ENCODE results near the gene MRPL42. TPM values are rescaled to one million over a fixed set of nuclear protein-coding genes. Genes with fewer than 3 reads are reported as not detected.
"Not testable (repeated sequence)": the region's sequence is repeated elsewhere in the genome, so short reads cannot be mapped to it uniquely, and the experiment has no call there.

The MRPL42 gene
- total and polyA plus RNA-seq, 5 donors, result 36.1 to 58.7 (median 49.5) TPM

DNA sequence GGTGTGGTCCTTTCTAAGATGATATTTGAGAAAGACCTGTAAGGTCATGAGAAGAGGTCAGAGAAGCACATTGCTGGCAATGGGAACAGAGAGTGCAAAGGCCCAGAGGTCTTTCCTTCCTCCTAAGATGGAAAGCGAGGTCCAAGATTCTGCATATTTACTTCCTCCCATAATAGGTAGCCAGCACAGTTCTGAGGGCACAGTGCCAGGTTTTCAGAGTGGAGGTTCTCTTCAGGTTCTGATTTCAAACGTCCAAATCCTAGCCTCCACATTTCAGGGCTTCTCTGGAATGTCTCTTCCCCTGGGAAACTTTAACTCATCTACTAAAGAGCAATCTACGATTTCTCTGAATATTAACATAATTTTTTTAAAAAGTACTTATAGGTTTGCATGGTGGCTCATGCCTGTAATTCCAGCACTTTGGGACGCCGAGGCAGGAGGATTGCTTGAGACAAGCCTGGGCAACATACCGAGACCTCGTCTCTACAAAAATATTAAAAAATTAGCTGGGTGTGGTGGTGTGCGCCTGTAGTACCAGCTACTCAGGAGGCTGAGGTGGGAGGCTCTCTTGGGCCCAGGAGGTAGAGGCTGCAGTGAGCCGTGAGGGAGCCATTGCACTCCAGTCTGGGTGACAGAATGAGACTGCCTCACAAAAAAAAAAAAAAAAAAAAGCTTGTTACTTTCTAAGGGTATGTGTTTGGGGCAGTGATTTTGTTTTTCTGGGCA lies 526 bp upstream of the MRPL42 start:
- Histone ChIP-seq H3K9me3 (ENCODE audit: control insufficient read depth, low read length) (no peaks in the 10 kb centered on the region), H3K4me3 (ENCODE audit: low read length) (no peak overlapping the region), H3K4me1 (ENCODE audit: control insufficient read depth, insufficient read depth, low read length) (no peaks in the 10 kb centered on the region), H3K27ac (ENCODE audit: low read length) (no peak overlapping the region), H3K27me3 (ENCODE audit: control insufficient read depth, insufficient read depth) (no peaks in the 10 kb centered on the region)
- intact Hi-C loops (cut with DNase I), result no loop called here
- WGBS, result 92% methylated on average over 9 of the region's 9 CpGs
- peak in 1 of 2 donors; percentile 43 for ATAC-seq
- peak; percentile 18 to 53 (median 51) for DNase-seq

DNA sequence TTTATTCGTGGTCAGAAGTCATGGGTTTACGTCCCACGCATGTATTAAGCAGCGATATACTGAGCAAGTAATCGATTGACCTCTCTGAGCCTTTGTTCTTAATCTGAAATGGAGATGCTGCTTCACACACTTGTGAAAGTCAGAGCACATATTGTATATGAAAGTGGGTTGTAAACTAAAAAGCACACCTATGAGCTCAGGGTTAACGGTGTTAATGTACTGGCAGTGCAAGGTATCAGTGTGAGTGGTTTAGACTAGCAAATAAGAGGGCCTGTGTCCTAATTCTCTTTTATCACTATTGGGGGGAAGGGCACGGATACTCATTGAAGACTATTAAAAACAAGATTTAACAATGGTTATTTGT lies 676 bp downstream of the MRPL42 start:
- WGBS, result 4% methylated on average over 7 of the region's 7 CpGs
- ATAC-seq, result no peak
- H3K9me3 ChIP-seq (ENCODE audit: control insufficient read depth, low read length), result no peaks in the 10 kb centered on the region
- peak overlapping the region; percentile 56 for H3K4me3 ChIP-seq (ENCODE audit: low read length)
- H3K4me1 ChIP-seq (ENCODE audit: control insufficient read depth, insufficient read depth, low read length), result no peaks in the 10 kb centered on the region
- peak overlapping the region; percentile 95 for H3K27ac ChIP-seq (ENCODE audit: low read length)
- H3K27me3 ChIP-seq (ENCODE audit: control insufficient read depth, insufficient read depth), result no peaks in the 10 kb centered on the region
- intact Hi-C loops (cut with DNase I), result no loop called here
- no peak for DNase-seq

- Histone ChIP-seq H3K4me3 (ENCODE audit: low read length) (no peak overlapping the region), H3K9me3 (ENCODE audit: control insufficient read depth, low read length) (no peaks in the 10 kb centered on the region), H3K27me3 (ENCODE audit: control insufficient read depth, insufficient read depth) (no peaks in the 10 kb centered on the region), H3K27ac (ENCODE audit: low read length) (no peak overlapping the region), H3K4me1 (ENCODE audit: control insufficient read depth, insufficient read depth, low read length) (no peaks in the 10 kb centered on the region)
- intact Hi-C loops (cut with DNase I), result no loop called here
- no peak for ATAC-seq
- no peak for DNase-seq
Observed at GRCh38 chr12:93469386-93469785, 2.1 kb downstream of the MRPL42 start.

DNA sequence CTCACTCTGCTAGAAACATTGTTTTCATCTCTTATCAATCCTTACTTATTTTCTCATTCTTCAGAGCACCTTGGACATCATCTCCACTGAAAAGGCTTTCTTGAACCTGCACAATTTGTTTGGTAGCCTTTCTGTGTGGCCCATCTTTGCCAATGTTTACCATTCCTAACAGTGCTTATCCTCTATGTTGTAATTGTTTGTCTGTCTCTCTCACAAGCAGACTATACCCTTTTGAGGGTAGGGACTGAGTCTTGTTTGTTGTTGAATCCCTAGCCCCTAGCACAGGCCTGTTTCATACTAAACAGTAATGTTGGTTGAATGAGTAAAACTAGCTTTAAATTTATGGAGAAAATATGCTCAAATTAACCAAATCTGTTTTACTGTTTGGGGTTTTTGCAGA lies 9.2 kb downstream of the MRPL42 start:
- DNase-seq (no peak), ATAC-seq (no peak)
- H3K9me3 ChIP-seq (ENCODE audit: control insufficient read depth, low read length), result no peaks in the 10 kb centered on the region
- no peak overlapping the region for H3K4me3 ChIP-seq (ENCODE audit: low read length)
- no peaks in the 10 kb centered on the region for H3K4me1 ChIP-seq (ENCODE audit: control insufficient read depth, insufficient read depth, low read length)
- no peak overlapping the region for H3K27ac ChIP-seq (ENCODE audit: low read length)
- intact Hi-C loops (cut with DNase I), result no loop called here
- H3K27me3 ChIP-seq (ENCODE audit: control insufficient read depth, insufficient read depth), result no peaks in the 10 kb centered on the region

- intact Hi-C loops (cut with DNase I), result no loop called here
- no peak for ATAC-seq
- no peak overlapping the region for H3K27ac ChIP-seq (ENCODE audit: low read length)
- no peaks in the 10 kb centered on the region for H3K9me3 ChIP-seq (ENCODE audit: control insufficient read depth, low read length)
- H3K4me1 ChIP-seq (ENCODE audit: control insufficient read depth, insufficient read depth, low read length), result no peaks in the 10 kb centered on the region
- 97% methylated on average over 5 of the region's 5 CpGs for WGBS
- no peaks in the 10 kb centered on the region for H3K27me3 ChIP-seq (ENCODE audit: control insufficient read depth, insufficient read depth)
- no peak for DNase-seq
- H3K4me3 ChIP-seq (ENCODE audit: low read length), result no peak overlapping the region
Observed at GRCh38 chr12:93482721-93483120, 15.4 kb downstream of the MRPL42 start.

DNA sequence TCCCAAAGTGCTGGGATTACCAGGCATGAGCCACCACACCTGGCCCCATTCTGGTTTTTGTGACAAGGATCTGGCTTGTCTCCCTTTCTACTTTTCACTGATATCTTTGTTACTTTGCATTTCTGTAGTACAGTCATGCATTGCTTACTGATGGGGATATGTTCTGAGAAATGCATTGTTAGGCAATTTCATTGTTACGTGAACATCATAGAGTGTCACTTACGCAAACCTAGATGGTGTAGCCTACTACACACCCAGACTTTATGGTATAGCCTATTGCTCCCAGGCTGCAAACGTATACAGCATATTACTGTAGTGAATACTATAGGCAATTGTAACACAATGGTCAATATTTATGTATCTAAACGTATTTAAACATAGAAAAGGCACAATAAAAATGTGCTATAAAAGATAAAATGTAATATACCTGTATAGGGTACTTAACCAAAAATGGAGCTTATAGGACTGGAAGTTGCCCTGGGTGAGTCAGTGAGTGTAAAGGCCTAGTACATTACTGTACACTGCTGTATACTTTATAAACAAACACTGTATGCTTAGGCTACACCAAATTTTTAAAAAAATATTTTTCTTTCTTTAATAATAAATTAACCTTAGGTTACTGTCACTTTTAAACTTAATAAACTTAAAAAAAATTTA lies 16.0 kb downstream of the MRPL42 start:
- intact Hi-C loops (cut with DNase I), result no loop called here
- no peaks in the 10 kb centered on the region for H3K9me3 ChIP-seq (ENCODE audit: control insufficient read depth, low read length)
- no peak for ATAC-seq
- WGBS, result 91% methylated on average over 4 of the region's 4 CpGs
- DNase-seq, result no peak
- H3K27me3 ChIP-seq (ENCODE audit: control insufficient read depth, insufficient read depth), result no peaks in the 10 kb centered on the region
- no peaks in the 10 kb centered on the region for H3K4me1 ChIP-seq (ENCODE audit: control insufficient read depth, insufficient read depth, low read length)
- H3K27ac ChIP-seq (ENCODE audit: low read length), result no peak overlapping the region
- no peak overlapping the region for H3K4me3 ChIP-seq (ENCODE audit: low read length)

DNA sequence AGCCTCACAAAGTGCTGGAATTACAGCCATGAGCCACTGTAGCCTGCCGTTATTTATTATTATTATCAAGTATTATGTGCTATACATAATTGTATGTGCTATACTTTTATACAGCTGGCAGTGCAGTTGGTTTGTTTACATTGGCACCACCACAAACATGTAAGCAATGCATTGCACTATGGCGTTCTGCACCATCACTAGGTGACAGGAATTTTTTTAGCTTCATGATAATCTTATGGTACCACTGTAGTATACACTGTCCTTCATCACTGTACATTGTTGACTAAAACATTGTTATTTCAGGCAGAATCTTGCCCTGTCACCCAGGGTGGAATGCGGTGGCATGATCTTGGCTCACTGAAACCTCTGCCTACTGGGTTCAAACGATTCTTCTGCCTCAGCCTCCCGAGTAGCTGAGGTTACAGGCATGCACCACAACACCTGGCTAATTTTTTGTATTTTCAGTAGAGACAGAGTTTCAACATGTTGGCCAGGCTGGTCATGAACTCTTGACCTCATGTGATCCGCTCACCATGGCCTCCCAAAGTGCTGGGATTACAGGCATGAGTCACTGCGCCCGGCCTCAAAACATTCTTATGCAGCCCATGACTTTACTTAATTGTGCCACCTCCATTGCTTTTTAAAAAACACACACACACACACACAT lies 17.1 kb downstream of the MRPL42 start:
- no peak overlapping the region for H3K4me3 ChIP-seq (ENCODE audit: low read length)
- DNase-seq (no peak), ATAC-seq (no peak)
- H3K27me3 ChIP-seq (ENCODE audit: control insufficient read depth, insufficient read depth), result no peaks in the 10 kb centered on the region
- intact Hi-C loops (cut with DNase I), result no loop called here
- H3K9me3 ChIP-seq (ENCODE audit: control insufficient read depth, low read length), result no peaks in the 10 kb centered on the region
- 87% methylated on average over 8 of the region's 8 CpGs for WGBS
- H3K4me1 ChIP-seq (ENCODE audit: control insufficient read depth, insufficient read depth, low read length), result no peaks in the 10 kb centered on the region
- no peak overlapping the region for H3K27ac ChIP-seq (ENCODE audit: low read length)

DNA sequence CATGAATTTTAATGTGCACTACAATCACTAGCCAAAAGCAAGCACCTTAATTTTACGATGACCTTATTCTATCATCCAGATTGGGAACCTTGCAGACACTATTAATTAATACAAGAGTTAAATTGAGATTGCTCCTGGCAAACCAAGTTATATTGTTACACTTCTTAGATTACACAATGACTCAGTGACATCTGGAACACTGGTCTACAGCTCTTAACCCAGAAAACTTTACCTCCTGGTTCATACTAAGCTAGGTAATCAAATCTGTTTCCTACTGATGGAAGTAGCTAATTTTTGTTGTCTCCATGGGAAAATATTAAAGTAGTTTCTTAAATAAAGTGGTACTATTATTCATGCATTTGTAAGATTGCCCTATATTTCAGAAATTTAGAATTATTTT lies 25.5 kb downstream of the MRPL42 start:
- H3K27ac ChIP-seq (ENCODE audit: low read length); H3K4me3 ChIP-seq (ENCODE audit: low read length); DNase-seq; H3K4me1 ChIP-seq (ENCODE audit: control insufficient read depth, insufficient read depth, low read length); ATAC-seq; H3K27me3 ChIP-seq (ENCODE audit: control insufficient read depth, insufficient read depth); H3K9me3 ChIP-seq (ENCODE audit: control insufficient read depth, low read length); intact Hi-C loops (cut with DNase I): not testable (repeated sequence)
- no CpG with 5 or more reads among the region's 1 CpG for WGBS

DNA sequence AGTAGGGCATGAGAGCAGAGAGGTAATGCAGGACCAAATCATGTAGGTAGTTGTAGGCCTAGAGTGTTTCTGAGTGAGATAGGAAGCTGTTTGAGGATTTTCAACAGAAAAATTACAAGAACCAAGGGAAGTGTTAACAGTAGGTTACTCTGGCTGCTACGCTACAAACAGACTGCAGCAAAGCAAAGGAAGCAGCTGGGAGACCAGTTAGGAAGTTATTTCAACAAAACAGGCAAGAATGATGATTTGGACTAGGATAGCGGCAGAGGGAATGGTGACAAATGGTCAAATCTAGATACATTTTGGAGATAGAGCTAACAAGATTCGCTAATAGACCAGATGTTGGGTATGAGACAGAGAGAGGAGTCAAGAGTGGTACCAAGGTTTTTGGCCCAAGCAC lies 26.8 kb downstream of the MRPL42 start:
- Histone ChIP-seq H3K4me1 (ENCODE audit: control insufficient read depth, insufficient read depth, low read length) (no peaks in the 10 kb centered on the region), H3K27me3 (ENCODE audit: control insufficient read depth, insufficient read depth) (no peaks in the 10 kb centered on the region), H3K4me3 (ENCODE audit: low read length) (no peak overlapping the region), H3K27ac (ENCODE audit: low read length) (no peak overlapping the region), H3K9me3 (ENCODE audit: control insufficient read depth, low read length) (no peaks in the 10 kb centered on the region)
- ATAC-seq, result no peak
- intact Hi-C loops (cut with DNase I), result no loop called here
- 88% methylated on average over 3 of the region's 3 CpGs for WGBS
- DNase-seq, result no peak

GRCh38 chr12:93497456-93497855 lies 30.1 kb downstream of the MRPL42 start:
- DNase-seq, result no peak
- H3K27ac ChIP-seq (ENCODE audit: low read length), result no peak overlapping the region
- no peaks in the 10 kb centered on the region for H3K9me3 ChIP-seq (ENCODE audit: control insufficient read depth, low read length)
- WGBS, result 89% methylated on average over 1 of the region's 1 CpG
- no peak overlapping the region for H3K4me3 ChIP-seq (ENCODE audit: low read length)
- no peaks in the 10 kb centered on the region for H3K27me3 ChIP-seq (ENCODE audit: control insufficient read depth, insufficient read depth)
- no peak for ATAC-seq
- intact Hi-C loops (cut with DNase I), result no loop called here
- no peaks in the 10 kb centered on the region for H3K4me1 ChIP-seq (ENCODE audit: control insufficient read depth, insufficient read depth, low read length)

- intact Hi-C loops (cut with DNase I); ATAC-seq; H3K27me3 ChIP-seq (ENCODE audit: control insufficient read depth, insufficient read depth); H3K27ac ChIP-seq (ENCODE audit: low read length); DNase-seq; H3K4me3 ChIP-seq (ENCODE audit: low read length); H3K9me3 ChIP-seq (ENCODE audit: control insufficient read depth, low read length); H3K4me1 ChIP-seq (ENCODE audit: control insufficient read depth, insufficient read depth, low read length): not testable (repeated sequence)
- WGBS, result no CpG with 5 or more reads among the region's 1 CpG
Observed at GRCh38 chr12:93498813-93499212, 31.5 kb downstream of the MRPL42 start.
